Measurements from ENCODE around the gene ACBD4. TPM values are rescaled to one million over a fixed set of nuclear protein-coding genes. Genes with fewer than 3 reads are reported as not detected.

The ACBD4 gene
- total and polyA plus RNA-seq, 2 of the 4 experiments (the other 2 are of a cell fraction), result 2.3 to 5.7 TPM

- DNase-seq (peak; percentile 42), ATAC-seq (ENCODE audit: low read depth) (peak; percentile 15)
- H3K4ac ChIP-seq (ENCODE audit: low read depth, low read length), result peak overlapping the region; percentile 98
- dilution Hi-C loops (cut with HindIII; ENCODE audit: low sequenced_read_pairs, unreplicated experiment) (no loop called here), in situ Hi-C loops (cut with MboI; ENCODE audit: low sequenced_read_pairs) (no loop called here), intact Hi-C loops (cut with micrococcal nuclease) (no loop called here)
- TF ChIP-seq NFE2L2 (IDR thresholded peaks at IDR 0.05; ENCODE audit: low read depth, low read length) (no peak), MAZ (IDR thresholded peaks at IDR 0.05; ENCODE audit: borderline replicate concordance, low read depth, low read length) (peak; percentile 27; the same call in 1 of the 2 replicates)
- peak overlapping the region; percentile 46 for H3K4me2 ChIP-seq (ENCODE audit: low read depth, low read length)
- H3K4me1 ChIP-seq (ENCODE audit: control insufficient read depth, insufficient read depth, low read length), result peaks cover 49% of the 10 kb centered on the region
- peak overlapping the region; percentile 95 for H3K14ac ChIP-seq (replicated peaks; ENCODE audit: low read depth, low read length)
- peak overlapping the region; percentile 84 for H2BK20ac ChIP-seq (ENCODE audit: low read depth, low read length)
- ChIA-PET POLR2A (ENCODE audit: unreplicated experiment) (interaction anchor here (0.5 kb wide), 1 partner anchor 27 kb away, joined by 4 read pairs; no protein-coding TSS in a partner anchor), CTCF (no interaction called here)
- peak overlapping the region; percentile 79 for H3K23ac ChIP-seq (ENCODE audit: low read depth, low read length)
- peak overlapping the region; percentile 96; the same call in 2 of the 3 replicates for H2BK15ac ChIP-seq (ENCODE audit: low read depth, low read length)
- peak overlapping the region; percentile 72 to 94 for H4K8ac ChIP-seq (ENCODE audit: low read depth in 2 of 2, low read length in 2 of 2)
- no peak overlapping the region for H3K56ac ChIP-seq (ENCODE audit: extremely low read depth, insufficient read depth, low read length)
- no peak overlapping the region for H3K4me3 ChIP-seq (ENCODE audit: insufficient read depth, low read depth, low read length)
- H3K27ac ChIP-seq (ENCODE audit: insufficient read depth, low read length), result peak overlapping the region; percentile 88
- no peaks in the 10 kb centered on the region for H3K27me3 ChIP-seq (ENCODE audit: control insufficient read depth, insufficient read depth, low read length)
- H3K36me3 ChIP-seq (ENCODE audit: control insufficient read depth, insufficient read depth, low read length), result no peaks in the 10 kb centered on the region
- no TSS peak for BruUV-seq (replicated peaks)
- peaks cover 43% of the 10 kb centered on the region for H3K9me1 ChIP-seq (ENCODE audit: insufficient read depth, low read length)
- whole genome bisulfite sequencing, 2 experiments (ENCODE audit: extremely low coverage in 2 of 2, insufficient read length in 1 of 2), result 58 to 100% methylated on average over 1 to 7 of the region's 20 CpGs
- H3K18ac ChIP-seq (ENCODE audit: low read depth, low read length), result peak overlapping the region; percentile 80
- H4K20me1 ChIP-seq (ENCODE audit: insufficient read depth, low read length), result peaks cover 9% of the 10 kb centered on the region; the same call in 1 of the 2 replicates
- peak overlapping the region; percentile 77 for H2AFZ ChIP-seq (replicated peaks; ENCODE audit: low read length, poor library complexity)
- H3K9me3 ChIP-seq (ENCODE audit: control insufficient read depth, insufficient read depth, low read length), result no peaks in the 10 kb centered on the region
- H4K91ac ChIP-seq (ENCODE audit: insufficient read depth, low read depth, low read length), result peak overlapping the region; percentile 88
- peak overlapping the region; percentile 91 for H2BK120ac ChIP-seq (ENCODE audit: low read depth, low read length)
- 0 out of 2 replicates have a peak overlapping the region, but pooled peaks have one; percentile 9 for H3K9ac ChIP-seq (ENCODE audit: low read depth, low read length)
- peak overlapping the region; percentile 65 for H4K5ac ChIP-seq (ENCODE audit: low read depth, low read length)
- peak overlapping the region; percentile 39 for H2AK9ac ChIP-seq (replicated peaks; ENCODE audit: low read depth, low read length, poor library complexity)
- H2BK5ac ChIP-seq (ENCODE audit: low read depth, low read length, poor library complexity, severe bottlenecking), result peak overlapping the region; percentile 89
- H3K79me1 ChIP-seq (ENCODE audit: low read depth in 1 of 2, low read length in 2 of 2), result peaks cover 59 to 86% of the 10 kb centered on the region in 2 experiments
- peak overlapping the region; percentile 99 for H2AK5ac ChIP-seq (ENCODE audit: low read depth, low read length)
Measured at GRCh38 chr17:45127548-45128300, 7.8 kb upstream of the ACBD4 start.

Data from IMR-90 (cell line).